ENCODE measurements around the gene RFC1.

Gene RFC1

GRCh38 chr4:39331191-39331590 lies 35.0 kb downstream of the RFC1 start:
- no peak overlapping the region for H3K4me3 ChIP-seq (ENCODE audit: low read depth, low read length)
- no peaks in the 10 kb centered on the region for H3K4me1 ChIP-seq (ENCODE audit: control insufficient read depth, insufficient read depth, low read length)
- H3K9me3 ChIP-seq (ENCODE audit: control insufficient read depth, insufficient read depth, low read depth, low read length), result no peaks in the 10 kb centered on the region
- H3K9ac ChIP-seq (ENCODE audit: low read length), result no peak overlapping the region
- no peak overlapping the region for H3K27ac ChIP-seq (ENCODE audit: low read depth, low read length)
- H3K36me3 ChIP-seq (ENCODE audit: control insufficient read depth, insufficient read depth, low read length), result peaks cover 20% of the 10 kb centered on the region
- no peaks in the 10 kb centered on the region for H3K27me3 ChIP-seq (ENCODE audit: control insufficient read depth, insufficient read depth, low read length)

- no peaks in the 10 kb centered on the region for H3K9me3 ChIP-seq (ENCODE audit: control insufficient read depth, insufficient read depth, low read depth, low read length)
- no peaks in the 10 kb centered on the region for H3K4me1 ChIP-seq (ENCODE audit: control insufficient read depth, insufficient read depth, low read length)
- H3K27me3 ChIP-seq (ENCODE audit: control insufficient read depth, insufficient read depth, low read length), result no peaks in the 10 kb centered on the region
- H3K27ac ChIP-seq (ENCODE audit: low read depth, low read length), result no peak overlapping the region
- no peak overlapping the region for H3K4me3 ChIP-seq (ENCODE audit: low read depth, low read length)
- H3K9ac ChIP-seq (ENCODE audit: low read length), result no peak overlapping the region
- H3K36me3 ChIP-seq (ENCODE audit: control insufficient read depth, insufficient read depth, low read length), result peaks cover 27% of the 10 kb centered on the region
Measured at GRCh38 chr4:39330353-39330752, 35.8 kb downstream of the RFC1 start.

- Histone ChIP-seq H3K36me3 (ENCODE audit: control insufficient read depth, insufficient read depth, low read length) (peaks cover 53% of the 10 kb centered on the region), H3K9ac (ENCODE audit: low read length) (no peak overlapping the region)
Measured at GRCh38 chr4:39326468-39326977, 39.6 kb downstream of the RFC1 start.

GRCh38 chr4:39324897-39325613 lies 41.1 kb downstream of the RFC1 start:
- Histone ChIP-seq H3K27ac (ENCODE audit: low read depth, low read length) (no peak overlapping the region), H3K36me3 (ENCODE audit: control insufficient read depth, insufficient read depth, low read length) (peaks cover 67% of the 10 kb centered on the region)

More at GRCh38 chr4:39326468-39326977, 39.6 kb downstream of the RFC1 start:
- Histone ChIP-seq H3K4me3 (ENCODE audit: low read depth, low read length) (no peak overlapping the region), H3K27me3 (ENCODE audit: control insufficient read depth, insufficient read depth, low read length) (no peaks in the 10 kb centered on the region), H3K27ac (ENCODE audit: low read depth, low read length) (no peak overlapping the region), H3K9me3 (ENCODE audit: control insufficient read depth, insufficient read depth, low read depth, low read length) (no peaks in the 10 kb centered on the region), H3K4me1 (ENCODE audit: control insufficient read depth, insufficient read depth, low read length) (no peaks in the 10 kb centered on the region)

GRCh38 chr4:39324446-39324845 lies 41.7 kb downstream of the RFC1 start:
- no peaks in the 10 kb centered on the region for H3K4me1 ChIP-seq (ENCODE audit: control insufficient read depth, insufficient read depth, low read length)
- H3K27me3 ChIP-seq (ENCODE audit: control insufficient read depth, insufficient read depth, low read length), result no peaks in the 10 kb centered on the region
- no peak overlapping the region for H3K27ac ChIP-seq (ENCODE audit: low read depth, low read length)
- no peaks in the 10 kb centered on the region for H3K9me3 ChIP-seq (ENCODE audit: control insufficient read depth, insufficient read depth, low read depth, low read length)
- no peak overlapping the region for H3K9ac ChIP-seq (ENCODE audit: low read length)
- peaks cover 73% of the 10 kb centered on the region for H3K36me3 ChIP-seq (ENCODE audit: control insufficient read depth, insufficient read depth, low read length)
- H3K4me3 ChIP-seq (ENCODE audit: low read depth, low read length), result no peak overlapping the region

More at GRCh38 chr4:39324897-39325613, 41.1 kb downstream of the RFC1 start:
- H3K9ac ChIP-seq (ENCODE audit: low read length), result no peak overlapping the region
- no peaks in the 10 kb centered on the region for H3K9me3 ChIP-seq (ENCODE audit: control insufficient read depth, insufficient read depth, low read depth, low read length)
- no peak overlapping the region for H3K4me3 ChIP-seq (ENCODE audit: low read depth, low read length)
- H3K27me3 ChIP-seq (ENCODE audit: control insufficient read depth, insufficient read depth, low read length), result no peaks in the 10 kb centered on the region
- no peaks in the 10 kb centered on the region for H3K4me1 ChIP-seq (ENCODE audit: control insufficient read depth, insufficient read depth, low read length)

- H3K36me3 ChIP-seq (ENCODE audit: control insufficient read depth, insufficient read depth, low read length), result peaks cover 78% of the 10 kb centered on the region
- no peaks in the 10 kb centered on the region for H3K9me3 ChIP-seq (ENCODE audit: control insufficient read depth, insufficient read depth, low read depth, low read length)
- H3K4me1 ChIP-seq (ENCODE audit: control insufficient read depth, insufficient read depth, low read length), result no peaks in the 10 kb centered on the region
- no peaks in the 10 kb centered on the region for H3K27me3 ChIP-seq (ENCODE audit: control insufficient read depth, insufficient read depth, low read length)
- no peak overlapping the region for H3K4me3 ChIP-seq (ENCODE audit: low read depth, low read length)
- no peak overlapping the region for H3K9ac ChIP-seq (ENCODE audit: low read length)
- no peak overlapping the region for H3K27ac ChIP-seq (ENCODE audit: low read depth, low read length)
Measured at GRCh38 chr4:39323821-39324220, 42.3 kb downstream of the RFC1 start.

GRCh38 chr4:39320381-39321115 lies 45.6 kb downstream of the RFC1 start:
- H3K27ac ChIP-seq (ENCODE audit: low read depth, low read length), result no peak overlapping the region
- H3K36me3 ChIP-seq (ENCODE audit: control insufficient read depth, insufficient read depth, low read length), result peaks cover 82% of the 10 kb centered on the region
- no peak overlapping the region for H3K4me3 ChIP-seq (ENCODE audit: low read depth, low read length)
- no peaks in the 10 kb centered on the region for H3K27me3 ChIP-seq (ENCODE audit: control insufficient read depth, insufficient read depth, low read length)
- H3K9ac ChIP-seq (ENCODE audit: low read length), result no peak overlapping the region
- H3K9me3 ChIP-seq (ENCODE audit: control insufficient read depth, insufficient read depth, low read depth, low read length), result no peaks in the 10 kb centered on the region
- no peaks in the 10 kb centered on the region for H3K4me1 ChIP-seq (ENCODE audit: control insufficient read depth, insufficient read depth, low read length)

GRCh38 chr4:39319676-39320075 lies 46.5 kb downstream of the RFC1 start:
- no peaks in the 10 kb centered on the region for H3K9me3 ChIP-seq (ENCODE audit: control insufficient read depth, insufficient read depth, low read depth, low read length)
- H3K9ac ChIP-seq (ENCODE audit: low read length), result no peak overlapping the region
- no peak overlapping the region for H3K27ac ChIP-seq (ENCODE audit: low read depth, low read length)
- no peaks in the 10 kb centered on the region for H3K27me3 ChIP-seq (ENCODE audit: control insufficient read depth, insufficient read depth, low read length)
- peaks cover 81% of the 10 kb centered on the region for H3K36me3 ChIP-seq (ENCODE audit: control insufficient read depth, insufficient read depth, low read length)
- no peak overlapping the region for H3K4me3 ChIP-seq (ENCODE audit: low read depth, low read length)
- no peaks in the 10 kb centered on the region for H3K4me1 ChIP-seq (ENCODE audit: control insufficient read depth, insufficient read depth, low read length)

- Histone ChIP-seq H3K4me1 (ENCODE audit: control insufficient read depth, insufficient read depth, low read length) (no peaks in the 10 kb centered on the region), H3K27ac (ENCODE audit: low read depth, low read length) (no peak overlapping the region), H3K4me3 (ENCODE audit: low read depth, low read length) (no peak overlapping the region), H3K9ac (ENCODE audit: low read length) (no peak overlapping the region), H3K9me3 (ENCODE audit: control insufficient read depth, insufficient read depth, low read depth, low read length) (no peaks in the 10 kb centered on the region), H3K27me3 (ENCODE audit: control insufficient read depth, insufficient read depth, low read length) (no peaks in the 10 kb centered on the region), H3K36me3 (ENCODE audit: control insufficient read depth, insufficient read depth, low read length) (peaks cover 93% of the 10 kb centered on the region)
Measured at GRCh38 chr4:39312816-39313215, 53.3 kb downstream of the RFC1 start.

- Histone ChIP-seq H3K36me3 (ENCODE audit: control insufficient read depth, insufficient read depth, low read length) (peaks cover 89% of the 10 kb centered on the region), H3K27ac (ENCODE audit: low read depth, low read length) (no peak overlapping the region), H3K4me3 (ENCODE audit: low read depth, low read length) (no peak overlapping the region), H3K4me1 (ENCODE audit: control insufficient read depth, insufficient read depth, low read length) (no peaks in the 10 kb centered on the region), H3K9ac (ENCODE audit: low read length) (no peak overlapping the region), H3K27me3 (ENCODE audit: control insufficient read depth, insufficient read depth, low read length) (no peaks in the 10 kb centered on the region), H3K9me3 (ENCODE audit: control insufficient read depth, insufficient read depth, low read depth, low read length) (no peaks in the 10 kb centered on the region)
Measured at GRCh38 chr4:39308611-39309010, 57.6 kb downstream of the RFC1 start.

Data from HUES6 (cell line).